ENCODE results near the gene PLEKHA5. TPM values are rescaled to one million over a fixed set of nuclear protein-coding genes. Genes with fewer than 3 reads are reported as not detected.

Gene PLEKHA5
- total RNA-seq, 1 experiment from 2014 or later = 6.3 TPM

DNA sequence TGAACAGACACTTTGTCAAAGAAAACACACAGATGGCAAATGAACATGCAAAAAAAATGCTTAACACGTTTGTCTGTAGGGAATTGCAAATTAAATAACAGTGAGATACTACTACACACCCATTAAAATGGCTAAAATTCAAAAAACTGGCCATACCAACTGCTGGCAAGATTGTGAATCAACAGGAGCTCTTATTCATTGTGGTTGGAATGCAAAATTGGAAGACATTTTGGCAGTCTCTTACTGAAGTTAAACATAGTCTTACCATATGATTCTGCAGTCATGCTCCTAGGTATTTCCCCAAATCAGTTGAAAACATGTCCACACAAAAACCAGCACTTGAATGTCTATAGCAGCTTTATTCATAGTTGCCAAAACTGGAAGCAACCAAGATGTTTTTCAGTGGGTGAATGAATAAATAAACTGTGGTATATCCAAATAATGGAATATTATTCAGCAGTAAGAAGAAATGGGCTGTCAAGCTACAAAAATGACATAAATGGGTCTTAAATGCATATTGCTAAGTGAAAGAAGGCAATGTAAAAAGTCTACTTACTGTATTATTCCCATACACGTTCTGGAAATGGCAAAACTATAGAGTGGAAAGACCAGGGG, 91.4 kb downstream of the PLEKHA5 start:
- POLR2A ChIA-PET = no interaction called here

DNA sequence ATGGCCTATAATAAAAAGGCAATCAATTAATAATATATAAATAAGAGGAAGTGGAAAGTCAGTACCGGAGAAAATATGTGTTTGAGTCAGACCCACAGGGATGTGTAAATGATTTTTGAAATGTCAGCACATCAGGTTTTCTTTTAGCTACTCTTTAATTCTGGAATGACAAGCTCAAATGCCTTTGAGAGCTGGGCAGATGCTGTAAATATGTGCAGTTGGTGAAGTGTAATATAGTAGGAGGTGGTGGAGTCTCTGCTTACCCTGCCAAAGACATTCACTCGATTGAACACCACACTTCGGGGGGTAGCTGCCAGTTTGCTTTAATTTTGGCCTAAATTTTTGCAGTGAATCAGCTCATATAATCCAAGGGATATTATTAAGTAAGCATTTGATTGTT, 93.0 kb downstream of the PLEKHA5 start:
- Histone ChIP-seq H3K4me3 (ENCODE audit: low read depth in 2 of 2, low read length in 2 of 2) (no peak overlapping the region), H3K4me1 (ENCODE audit: control insufficient read depth, insufficient read depth, low read length) (no peaks in the 10 kb centered on the region), H3K27me3 (ENCODE audit: control insufficient read depth, insufficient read depth, low read length) (no peaks in the 10 kb centered on the region), H3K27ac (ENCODE audit: low read length) (no peak overlapping the region), H3K36me3 (ENCODE audit: control insufficient read depth, insufficient read depth, low read length) (no peaks in the 10 kb centered on the region), H3K9me3 (ENCODE audit: control insufficient read depth, insufficient read depth, low read depth, low read length) (no peaks in the 10 kb centered on the region)
- in situ Hi-C loops (cut with HindIII; ENCODE audit: low pct_unique_long_range_greater_than_20kb, low sequenced_read_pairs) (no loop called here), intact Hi-C loops (cut with micrococcal nuclease; ENCODE audit: unreplicated experiment) (no loop called here)
- ChIA-PET POLR2A (interaction anchor here (0.6 kb wide), 1 partner anchor 27 kb away, joined by 3 read pairs; no protein-coding TSS in a partner anchor), CTCF (interaction anchor here (0.9 kb wide), 1 partner anchor 176 kb away, joined by 5 read pairs; no protein-coding TSS in a partner anchor)
- DNase-seq (ENCODE audit: low read depth, low spot score) = no peak
- TF ChIP-seq POLR2AphosphoS5 (IDR thresholded peaks at IDR 0.05; ENCODE audit: low read depth, low read length) (no peak), TCF7L2 (IDR thresholded peaks at IDR 0.05; ENCODE audit: low read depth, low read length) (no peak), SIN3A (IDR thresholded peaks at IDR 0.05; ENCODE audit: borderline replicate concordance, insufficient read depth, low read depth, low read length) (no peak)
- TF ChIP-seq, protein P1, sequence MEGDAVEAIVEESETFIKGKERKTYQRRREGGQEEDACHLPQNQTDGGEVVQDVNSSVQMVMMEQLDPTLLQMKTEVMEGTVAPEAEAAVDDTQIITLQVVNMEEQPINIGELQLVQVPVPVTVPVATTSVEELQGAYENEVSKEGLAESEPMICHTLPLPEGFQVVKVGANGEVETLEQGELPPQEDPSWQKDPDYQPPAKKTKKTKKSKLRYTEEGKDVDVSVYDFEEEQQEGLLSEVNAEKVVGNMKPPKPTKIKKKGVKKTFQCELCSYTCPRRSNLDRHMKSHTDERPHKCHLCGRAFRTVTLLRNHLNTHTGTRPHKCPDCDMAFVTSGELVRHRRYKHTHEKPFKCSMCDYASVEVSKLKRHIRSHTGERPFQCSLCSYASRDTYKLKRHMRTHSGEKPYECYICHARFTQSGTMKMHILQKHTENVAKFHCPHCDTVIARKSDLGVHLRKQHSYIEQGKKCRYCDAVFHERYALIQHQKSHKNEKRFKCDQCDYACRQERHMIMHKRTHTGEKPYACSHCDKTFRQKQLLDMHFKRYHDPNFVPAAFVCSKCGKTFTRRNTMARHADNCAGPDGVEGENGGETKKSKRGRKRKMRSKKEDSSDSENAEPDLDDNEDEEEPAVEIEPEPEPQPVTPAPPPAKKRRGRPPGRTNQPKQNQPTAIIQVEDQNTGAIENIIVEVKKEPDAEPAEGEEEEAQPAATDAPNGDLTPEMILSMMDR (IDR thresholded peaks at IDR 0.05) = no peak
- TF ChIP-seq, protein P2, sequence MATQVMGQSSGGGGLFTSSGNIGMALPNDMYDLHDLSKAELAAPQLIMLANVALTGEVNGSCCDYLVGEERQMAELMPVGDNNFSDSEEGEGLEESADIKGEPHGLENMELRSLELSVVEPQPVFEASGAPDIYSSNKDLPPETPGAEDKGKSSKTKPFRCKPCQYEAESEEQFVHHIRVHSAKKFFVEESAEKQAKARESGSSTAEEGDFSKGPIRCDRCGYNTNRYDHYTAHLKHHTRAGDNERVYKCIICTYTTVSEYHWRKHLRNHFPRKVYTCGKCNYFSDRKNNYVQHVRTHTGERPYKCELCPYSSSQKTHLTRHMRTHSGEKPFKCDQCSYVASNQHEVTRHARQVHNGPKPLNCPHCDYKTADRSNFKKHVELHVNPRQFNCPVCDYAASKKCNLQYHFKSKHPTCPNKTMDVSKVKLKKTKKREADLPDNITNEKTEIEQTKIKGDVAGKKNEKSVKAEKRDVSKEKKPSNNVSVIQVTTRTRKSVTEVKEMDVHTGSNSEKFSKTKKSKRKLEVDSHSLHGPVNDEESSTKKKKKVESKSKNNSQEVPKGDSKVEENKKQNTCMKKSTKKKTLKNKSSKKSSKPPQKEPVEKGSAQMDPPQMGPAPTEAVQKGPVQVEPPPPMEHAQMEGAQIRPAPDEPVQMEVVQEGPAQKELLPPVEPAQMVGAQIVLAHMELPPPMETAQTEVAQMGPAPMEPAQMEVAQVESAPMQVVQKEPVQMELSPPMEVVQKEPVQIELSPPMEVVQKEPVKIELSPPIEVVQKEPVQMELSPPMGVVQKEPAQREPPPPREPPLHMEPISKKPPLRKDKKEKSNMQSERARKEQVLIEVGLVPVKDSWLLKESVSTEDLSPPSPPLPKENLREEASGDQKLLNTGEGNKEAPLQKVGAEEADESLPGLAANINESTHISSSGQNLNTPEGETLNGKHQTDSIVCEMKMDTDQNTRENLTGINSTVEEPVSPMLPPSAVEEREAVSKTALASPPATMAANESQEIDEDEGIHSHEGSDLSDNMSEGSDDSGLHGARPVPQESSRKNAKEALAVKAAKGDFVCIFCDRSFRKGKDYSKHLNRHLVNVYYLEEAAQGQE (IDR thresholded peaks at IDR 0.05; ENCODE audit: insufficient read depth in 1 of 2, low read depth in 2 of 2, low read length in 1 of 2) = no peak
- BruUV-seq (replicated peaks) = no TSS peak
- no peak for ATAC-seq

More for the DNA sequence above, 91.4 kb downstream of the PLEKHA5 start:
- no TSS peak for BruUV-seq (replicated peaks)
- no peaks in the 10 kb centered on the region for H3K9me3 ChIP-seq (ENCODE audit: control insufficient read depth, insufficient read depth, low read depth, low read length)
- no peaks in the 10 kb centered on the region for H3K4me1 ChIP-seq (ENCODE audit: control insufficient read depth, insufficient read depth, low read length)
- no peaks in the 10 kb centered on the region for H3K27me3 ChIP-seq (ENCODE audit: control insufficient read depth, insufficient read depth, low read length)
- DNase-seq (ENCODE audit: low read depth, low spot score) (no peak), ATAC-seq (no peak)
- no peaks in the 10 kb centered on the region for H3K36me3 ChIP-seq (ENCODE audit: control insufficient read depth, insufficient read depth, low read length)
- CTCF ChIA-PET = no interaction called here
- TF ChIP-seq, protein P2 (IDR thresholded peaks at IDR 0.05; ENCODE audit: insufficient read depth in 1 of 2, low read depth in 2 of 2, low read length in 1 of 2) = no peak
- no peak for TF ChIP-seq POLR2AphosphoS5 (IDR thresholded peaks at IDR 0.05; ENCODE audit: low read depth, low read length)
- TF ChIP-seq, protein P1 (IDR thresholded peaks at IDR 0.05) = no peak
- TF ChIP-seq TCF7L2 (IDR thresholded peaks at IDR 0.05; ENCODE audit: low read depth, low read length) = no peak
- TF ChIP-seq SIN3A (IDR thresholded peaks at IDR 0.05; ENCODE audit: borderline replicate concordance, insufficient read depth, low read depth, low read length) = no peak
- H3K4me3 ChIP-seq (ENCODE audit: low read depth in 2 of 2, low read length in 2 of 2) = no peak overlapping the region
- intact Hi-C loops (cut with micrococcal nuclease; ENCODE audit: unreplicated experiment) (no loop called here), in situ Hi-C loops (cut with HindIII; ENCODE audit: low pct_unique_long_range_greater_than_20kb, low sequenced_read_pairs) (no loop called here)
- no peak overlapping the region for H3K27ac ChIP-seq (ENCODE audit: low read length)
